Heart left ventricle (tissue), 16 donors: ENCODE results near the gene ATP13A1. TPM values are rescaled to one million over a fixed set of nuclear protein-coding genes. Genes with fewer than 3 reads are reported as not detected.
"Not testable (repeated sequence)": the region's sequence is repeated elsewhere in the genome, so short reads cannot be mapped to it uniquely, and the experiment has no call there.

Source experiments
- ATAC-seq, 4 donors: fragments of 200-7000 bp; cut with Tn5 transposase; one replicate each; pipeline ENCODE4 v1.9.1; 2020 to 2022; ENCODE audit warnings: moderate library complexity in 4 of 4, mild to moderate bottlenecking in 3 of 4, moderate number of reproducible peaks in 1 of 4
- DNase-seq, 5 donors: peaks; one replicate each; pipeline ENCODE4 v3.0.0-alpha.2; 2020
- H3K27ac ChIP-seq, 12 donors: fragments of 200-600 bp; sonication (generic) in 4 of 12; one replicate each; pipeline versions ENCODE4 v1.5.0 to v1.8.0; 2016 to 2022; ENCODE audit warnings: mild to moderate bottlenecking in 2 of 12
- H3K27me3 ChIP-seq, 9 donors: fragments of 200-600 bp; sonication (generic) in 2 of 9; one replicate each; pipeline versions ENCODE4 v1.5.1 to v1.8.0; 2016 to 2022; ENCODE audit warnings: mild to moderate bottlenecking in 3 of 9
- H3K36me3 ChIP-seq, 9 donors: fragments of 200-600 bp; sonication (generic) in 2 of 9; one replicate each; pipeline versions ENCODE4 v1.5.0 to v1.8.0; 2018 to 2022; ENCODE audit warnings: mild to moderate bottlenecking in 2 of 9
- H3K4me1 ChIP-seq, 12 donors: fragments of 200-600 bp; sonication (generic) in 4 of 12; one replicate each; pipeline versions ENCODE4 v1.5.0 to v1.8.0; 2016 to 2022; ENCODE audit warnings: mild to moderate bottlenecking in 3 of 12
- H3K4me3 ChIP-seq, 12 donors: fragments of 200-600 bp; sonication (generic) in 4 of 12; one replicate each; pipeline versions ENCODE4 v1.5.0 to v1.8.0; 2017 to 2022; ENCODE audit warnings: mild to moderate bottlenecking in 9 of 12, moderate library complexity in 4 of 12
- H3K9me3 ChIP-seq, 12 donors: fragments of 200-600 bp; sonication (generic) in 4 of 12; one replicate each; pipeline versions ENCODE4 v1.5.0 to v1.8.0; 2016 to 2022; ENCODE audit warnings: mild to moderate bottlenecking in 1 of 12
- POLR2A ChIP-seq, 2 donors: fragments of 450-650 bp; IDR thresholded peaks; one replicate each; pipeline ENCODE4 v1.6.1; 2017; ENCODE audit warnings: antibody characterized with exemption in 2 of 2, mild to moderate bottlenecking in 2 of 2, moderate library complexity in 2 of 2
- WGBS, 4 donors: extraction: QIAGEN DNeasy Blood & Tissue Kit in 2 of 4; methylation state at CpG; one replicate each; pipeline versions ENCODE4 v1.1.5 to v1.1.7; 2013 to 2018; 5-methylcytosine and 5-hydroxymethylcytosine counted together
- intact Hi-C, 10 donors: fragments of 100-400 bp; cut with DNase I; formaldehyde crosslinking; loops; one replicate each; pipeline versions ENCODE4 v1.11.1 to v1.14.2; 2022
- polyA plus RNA-seq, 2 donors: library from polyadenylated mRNA; stranded (reverse); fragments of 200-250 nt; gene quantifications; one replicate each; pipeline ENCODE4 v1.2.3, GENCODE V29; 2013
- total RNA-seq, 9 donors: library from RNA; depleted of rRNA in 2 of 9; stranded (reverse); fragments of >200 nt in 2 of 9; fragmentation: NEBNext Ultra II Directional in 3 of 9; extraction: Animal tissue kit (Norgen Biotek cat#: 25700) in 3 of 9; gene quantifications; one replicate each; pipeline versions ENCODE4 v1.1.0 to v1.2.4, GENCODE V29; 2016 to 2023
- TF ChIP-seq, protein P1 (sequence below), 12 donors: fragments of 200-600 bp; sonication (generic) in 4 of 12; IDR thresholded peaks; one replicate each; pipeline versions ENCODE4 v1.5.0 to v1.8.0; 2018 to 2022; ENCODE audit warnings: antibody characterized with exemption in 12 of 12, mild to moderate bottlenecking in 5 of 12
- donor health status: ischemic (EF 13 %, LVEDD 7.1; RV severe dilation, severe dysfunction).
- donor health status: healthy with polysubstance abuse.
- donor health status: DM: no; HTN: yes; CAD: no.
- donor health status: DM: no; HTN: no; CAD: no.
- donor health status: ischemic (EF 25% LVEDD 6.9; RV normal size, moderate dysfunction).
- donor health status: ischemic (EF 25% LVEDD 5.7; RV mildly dilated, moderate dysfunction).
- donor health status: healthy.
- donor health status: DM: yes; HTN: yes; CAD: no.
- donor health status: ischemic (EF 35%, LVEDD 5.7; RV mildly dilated, moderate dysfunction).
- donor health status: nonischemic (EF 11% LVEDD 7.7; RV severe dilation, severe dysfunction).
- donor health status: DM: yes; HTN: yes; CAD: no.
- donor health status: PGD.
- donor health status: ischemic (EF 29% LVEDD 5.4; RV normal size, mild dysfunction).
- donor health status: nonischemic (EF 23%, LVEDD 6.1; RV moderate dilation, normal function).

ATP13A1 gene
- total and polyA plus RNA-seq, 11 donors, result 15.7 to 65.8 (median 22.0) TPM

DNA sequence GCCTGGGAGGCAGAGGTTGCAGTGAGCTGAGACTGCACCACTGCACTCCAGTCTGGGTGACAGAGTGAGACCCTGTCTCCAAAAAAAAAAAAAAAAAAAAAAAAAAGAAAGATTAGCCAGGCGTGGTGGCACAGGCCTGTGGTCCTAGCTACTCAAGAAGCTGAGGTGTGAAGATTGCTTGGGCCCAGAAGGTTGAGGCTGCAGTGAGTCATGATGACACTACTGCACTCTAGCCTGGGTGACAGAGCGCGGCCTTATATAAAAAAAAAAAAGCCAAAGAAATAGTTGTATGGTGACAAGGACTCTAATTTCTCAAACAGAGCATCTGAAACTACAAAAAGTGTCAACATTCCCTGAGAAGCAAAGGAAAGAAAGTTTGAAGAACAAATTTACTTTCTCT, 48.4 kb downstream of the ATP13A1 start:
- TF ChIP-seq, protein P1, sequence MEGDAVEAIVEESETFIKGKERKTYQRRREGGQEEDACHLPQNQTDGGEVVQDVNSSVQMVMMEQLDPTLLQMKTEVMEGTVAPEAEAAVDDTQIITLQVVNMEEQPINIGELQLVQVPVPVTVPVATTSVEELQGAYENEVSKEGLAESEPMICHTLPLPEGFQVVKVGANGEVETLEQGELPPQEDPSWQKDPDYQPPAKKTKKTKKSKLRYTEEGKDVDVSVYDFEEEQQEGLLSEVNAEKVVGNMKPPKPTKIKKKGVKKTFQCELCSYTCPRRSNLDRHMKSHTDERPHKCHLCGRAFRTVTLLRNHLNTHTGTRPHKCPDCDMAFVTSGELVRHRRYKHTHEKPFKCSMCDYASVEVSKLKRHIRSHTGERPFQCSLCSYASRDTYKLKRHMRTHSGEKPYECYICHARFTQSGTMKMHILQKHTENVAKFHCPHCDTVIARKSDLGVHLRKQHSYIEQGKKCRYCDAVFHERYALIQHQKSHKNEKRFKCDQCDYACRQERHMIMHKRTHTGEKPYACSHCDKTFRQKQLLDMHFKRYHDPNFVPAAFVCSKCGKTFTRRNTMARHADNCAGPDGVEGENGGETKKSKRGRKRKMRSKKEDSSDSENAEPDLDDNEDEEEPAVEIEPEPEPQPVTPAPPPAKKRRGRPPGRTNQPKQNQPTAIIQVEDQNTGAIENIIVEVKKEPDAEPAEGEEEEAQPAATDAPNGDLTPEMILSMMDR (IDR thresholded peaks at IDR 0.05), result no peak
- TF ChIP-seq POLR2A (IDR thresholded peaks at IDR 0.05), result no peak
- no peaks in the 10 kb centered on the region for H3K9me3 ChIP-seq
- H3K27ac ChIP-seq, result no peak overlapping the region
- H3K4me1 ChIP-seq, result peaks cover 0 to 11% (median 0%) of the 10 kb centered on the region in 12 donors
- ATAC-seq (no peak), DNase-seq (no peak)
- no peak overlapping the region for H3K4me3 ChIP-seq
- intact Hi-C loops, result no loop called here
- WGBS, 4 donors, result 90 to 97% (median 93%) methylated on average over 3 of the region's 3 CpGs
- peaks cover 4 to 38% (median 12%) of the 10 kb centered on the region in 9 donors for H3K27me3 ChIP-seq
- no peaks in the 10 kb centered on the region for H3K36me3 ChIP-seq

DNA sequence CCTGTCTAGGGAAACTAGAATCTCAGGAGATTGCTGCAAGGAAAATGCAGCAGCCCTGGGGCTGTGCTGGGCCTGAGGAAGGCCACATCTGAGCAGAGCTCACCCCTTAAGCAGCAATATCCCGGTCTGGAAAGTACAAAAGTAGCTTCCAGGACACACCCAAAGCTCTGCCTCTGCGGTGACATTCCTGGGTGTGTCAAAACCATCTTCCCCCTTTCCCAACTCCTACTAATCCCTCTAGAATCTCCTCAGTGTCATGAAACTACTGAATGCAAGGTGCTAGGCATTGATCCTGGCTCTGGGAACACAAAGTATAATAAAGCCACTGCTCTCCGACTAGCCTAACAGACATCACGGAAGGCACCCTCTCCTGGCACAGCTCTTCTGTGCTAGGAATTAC, 50.0 kb downstream of the ATP13A1 start:
- Histone ChIP-seq H3K27ac (no peak overlapping the region), H3K36me3 (no peaks in the 10 kb centered on the region), H3K4me1 (peaks cover 0 to 6% (median 0%) of the 10 kb centered on the region in 12 donors), H3K27me3 (peaks cover 4 to 38% (median 12%) of the 10 kb centered on the region in 9 donors), H3K9me3 (no peaks in the 10 kb centered on the region), H3K4me3 (no peak overlapping the region)
- DNase-seq (no peak), ATAC-seq (no peak)
- TF ChIP-seq, protein P1 (IDR thresholded peaks at IDR 0.05), result no peak
- TF ChIP-seq POLR2A (IDR thresholded peaks at IDR 0.05), result no peak
- intact Hi-C loops, result no loop called here
- 80 to 90% (median 88%) methylated on average over 4 of the region's 4 CpGs for WGBS, 4 donors

DNA sequence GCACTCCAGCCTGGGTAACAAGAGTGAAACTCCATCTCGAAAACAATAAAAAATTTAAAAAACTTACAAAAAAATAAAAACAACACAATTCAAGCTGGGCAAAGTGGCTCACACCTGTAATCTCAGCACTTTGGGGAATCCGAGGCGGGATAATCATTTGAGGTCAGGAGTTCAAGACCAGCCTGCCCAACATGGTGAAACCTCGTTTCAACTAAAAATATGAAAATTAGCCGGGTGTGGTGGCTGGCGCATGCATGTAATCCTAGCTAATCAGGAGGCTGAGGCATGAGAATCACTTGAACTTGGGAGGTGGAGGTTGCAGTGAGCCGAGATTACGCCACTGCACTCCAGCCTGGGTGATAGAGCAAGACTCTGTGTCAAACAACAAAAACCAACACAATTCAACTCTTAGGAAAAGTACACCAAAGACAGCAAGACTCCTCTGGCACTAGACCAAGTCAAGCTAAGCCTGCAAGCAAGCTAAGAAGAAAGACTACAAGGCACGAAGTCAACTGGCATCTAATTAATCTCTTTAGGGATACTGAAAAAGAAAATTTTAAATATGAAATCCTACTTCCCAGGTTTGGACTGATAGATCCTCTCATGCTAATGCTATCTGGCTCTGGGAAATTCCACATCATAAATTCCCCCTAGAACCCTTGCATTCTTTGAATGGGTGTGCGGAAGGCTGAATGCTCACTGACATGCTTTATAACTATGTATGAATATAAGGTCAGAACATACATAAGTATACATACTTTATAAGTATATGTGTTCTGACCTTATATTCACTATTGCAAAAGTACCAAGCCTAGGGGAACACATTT, 52.9 kb downstream of the ATP13A1 start:
- no peaks in the 10 kb centered on the region for H3K36me3 ChIP-seq
- DNase-seq, result no peak
- no peak overlapping the region for H3K27ac ChIP-seq
- H3K4me1 ChIP-seq, result no peaks in the 10 kb centered on the region
- intact Hi-C loops, result no loop called here
- H3K27me3 ChIP-seq, result peaks cover 0 to 9% (median under 1%) of the 10 kb centered on the region in 9 donors
- WGBS, 4 donors, result 89% methylated on average over 10 of the region's 10 CpGs
- TF ChIP-seq, protein P1 (IDR thresholded peaks at IDR 0.05), result no peak
- TF ChIP-seq POLR2A (IDR thresholded peaks at IDR 0.05), result no peak
- no peak for ATAC-seq
- H3K4me3 ChIP-seq, result no peak overlapping the region
- H3K9me3 ChIP-seq, result no peaks in the 10 kb centered on the region

DNA sequence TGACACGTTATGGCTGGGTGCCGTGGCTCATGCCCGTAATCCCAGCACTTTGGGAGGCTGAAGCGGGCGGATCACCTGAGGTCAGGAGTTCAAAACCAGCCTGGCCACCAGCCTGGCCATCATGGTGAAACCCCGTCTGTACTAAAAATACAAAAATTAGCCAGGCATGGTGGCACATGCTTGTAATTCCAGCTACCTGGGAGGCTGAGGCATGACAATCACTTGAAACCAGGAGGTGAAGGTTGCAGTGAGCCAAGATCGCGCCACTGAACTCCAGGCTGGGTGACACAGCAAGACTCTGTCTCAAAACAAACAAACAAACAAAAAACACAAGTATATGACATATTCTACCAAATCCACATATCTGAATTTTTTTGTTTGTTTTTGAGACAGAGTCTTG, 56.8 kb downstream of the ATP13A1 start:
- intact Hi-C loops, result not testable (repeated sequence)

More for the DNA sequence above, 56.8 kb downstream of the ATP13A1 start:
- not testable (repeated sequence) for H3K27ac ChIP-seq, DNase-seq, ATAC-seq, H3K36me3 ChIP-seq, H3K4me1 ChIP-seq, H3K27me3 ChIP-seq, H3K9me3 ChIP-seq, H3K4me3 ChIP-seq
- 88 to 96% (median 95%) methylated on average over 8 of the region's 8 CpGs for WGBS, 4 donors
